ENCODE measurements around the gene EHD1.

Gene EHD1

GRCh38 chr11:64867748-64868462 is 10.5 kb downstream of the EHD1 start:
- no peaks in the 10 kb centered on the region for H3K9me3 Mint-ChIP-seq
- H3K27ac Mint-ChIP-seq, result peak overlapping the region; percentile 50 to 88 (median 86)
- H3K4me3 Mint-ChIP-seq, result peak overlapping the region in 2 of 3 experiments; percentile 33 to 70
- peaks cover 84% of the 10 kb centered on the region for H3K4me1 Mint-ChIP-seq
- TF ChIP-seq, protein P1, sequence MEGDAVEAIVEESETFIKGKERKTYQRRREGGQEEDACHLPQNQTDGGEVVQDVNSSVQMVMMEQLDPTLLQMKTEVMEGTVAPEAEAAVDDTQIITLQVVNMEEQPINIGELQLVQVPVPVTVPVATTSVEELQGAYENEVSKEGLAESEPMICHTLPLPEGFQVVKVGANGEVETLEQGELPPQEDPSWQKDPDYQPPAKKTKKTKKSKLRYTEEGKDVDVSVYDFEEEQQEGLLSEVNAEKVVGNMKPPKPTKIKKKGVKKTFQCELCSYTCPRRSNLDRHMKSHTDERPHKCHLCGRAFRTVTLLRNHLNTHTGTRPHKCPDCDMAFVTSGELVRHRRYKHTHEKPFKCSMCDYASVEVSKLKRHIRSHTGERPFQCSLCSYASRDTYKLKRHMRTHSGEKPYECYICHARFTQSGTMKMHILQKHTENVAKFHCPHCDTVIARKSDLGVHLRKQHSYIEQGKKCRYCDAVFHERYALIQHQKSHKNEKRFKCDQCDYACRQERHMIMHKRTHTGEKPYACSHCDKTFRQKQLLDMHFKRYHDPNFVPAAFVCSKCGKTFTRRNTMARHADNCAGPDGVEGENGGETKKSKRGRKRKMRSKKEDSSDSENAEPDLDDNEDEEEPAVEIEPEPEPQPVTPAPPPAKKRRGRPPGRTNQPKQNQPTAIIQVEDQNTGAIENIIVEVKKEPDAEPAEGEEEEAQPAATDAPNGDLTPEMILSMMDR (IDR thresholded peaks at IDR 0.05; ENCODE audit: unreplicated experiment in 3 of 3), result no peak
- peaks cover 23% of the 10 kb centered on the region for H3K36me3 Mint-ChIP-seq (ENCODE audit: low read depth)
- H3K27me3 Mint-ChIP-seq (ENCODE audit: low read depth), result no peaks in the 10 kb centered on the region

GRCh38 chr11:64866173-64866491 is 12.3 kb downstream of the EHD1 start:
- peaks cover 16% of the 10 kb centered on the region for H3K36me3 Mint-ChIP-seq (ENCODE audit: low read depth)
- H3K4me3 Mint-ChIP-seq, result peak overlapping the region in 2 of 3 experiments; percentile 15 to 40
- TF ChIP-seq, protein P1 (IDR thresholded peaks at IDR 0.05; ENCODE audit: unreplicated experiment in 3 of 3), result no peak
- peaks cover 80% of the 10 kb centered on the region for H3K4me1 Mint-ChIP-seq
- peak overlapping the region; percentile 62 to 98 (median 96) for H3K27ac Mint-ChIP-seq
- H3K27me3 Mint-ChIP-seq (ENCODE audit: low read depth), result no peaks in the 10 kb centered on the region
- no peaks in the 10 kb centered on the region for H3K9me3 Mint-ChIP-seq

DNA sequence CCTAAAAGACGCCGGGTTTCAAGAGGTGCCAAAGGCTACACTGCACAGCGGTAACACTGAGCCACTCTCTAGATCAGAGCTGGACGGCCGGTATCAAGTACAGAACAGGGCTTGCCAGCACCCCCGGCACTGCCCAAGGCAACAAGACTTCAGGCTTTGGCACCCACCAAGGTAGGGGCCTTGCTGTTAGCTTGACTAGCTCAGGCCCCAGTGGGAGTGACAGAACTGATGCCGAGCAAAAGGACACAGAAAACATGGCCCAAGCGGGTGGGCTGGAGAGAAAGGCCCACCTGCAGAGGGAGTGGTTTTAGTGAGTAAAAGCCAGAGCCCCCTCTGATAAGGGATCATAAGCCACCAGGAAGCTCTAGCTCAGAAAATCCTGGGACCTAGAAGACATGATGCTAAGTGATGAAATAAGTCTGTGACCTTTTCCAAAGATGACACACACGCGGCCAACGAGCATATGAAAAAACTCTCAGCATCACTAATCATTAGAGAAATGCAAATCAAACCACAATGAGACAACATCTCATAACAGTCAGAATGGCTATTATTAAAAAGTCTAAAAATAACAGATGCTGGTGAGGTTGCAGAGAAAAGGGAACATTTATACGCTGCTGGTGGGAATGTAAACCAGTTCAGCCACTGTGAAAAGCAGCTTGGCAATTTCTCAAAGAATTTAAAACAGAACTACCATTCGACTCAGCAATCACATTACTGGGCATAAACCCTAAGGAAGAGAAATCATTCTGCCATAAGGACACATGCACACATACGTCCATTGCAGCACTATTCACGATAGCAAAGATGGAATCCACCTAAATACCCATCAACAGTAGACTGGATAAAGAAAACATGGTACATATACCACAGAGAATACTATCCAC is 12.9 kb downstream of the EHD1 start:
- H3K4me3 Mint-ChIP-seq, result peak overlapping the region in 2 of 3 experiments; percentile 15 to 40
- peaks cover 16% of the 10 kb centered on the region for H3K36me3 Mint-ChIP-seq (ENCODE audit: low read depth)
- peak overlapping the region; percentile 62 to 98 (median 96) for H3K27ac Mint-ChIP-seq
- TF ChIP-seq, protein P1 (IDR thresholded peaks at IDR 0.05; ENCODE audit: unreplicated experiment in 3 of 3), result no peak
- H3K4me1 Mint-ChIP-seq, result peaks cover 75% of the 10 kb centered on the region
- H3K27me3 Mint-ChIP-seq (ENCODE audit: low read depth), result no peaks in the 10 kb centered on the region
- H3K9me3 Mint-ChIP-seq, result no peaks in the 10 kb centered on the region

DNA sequence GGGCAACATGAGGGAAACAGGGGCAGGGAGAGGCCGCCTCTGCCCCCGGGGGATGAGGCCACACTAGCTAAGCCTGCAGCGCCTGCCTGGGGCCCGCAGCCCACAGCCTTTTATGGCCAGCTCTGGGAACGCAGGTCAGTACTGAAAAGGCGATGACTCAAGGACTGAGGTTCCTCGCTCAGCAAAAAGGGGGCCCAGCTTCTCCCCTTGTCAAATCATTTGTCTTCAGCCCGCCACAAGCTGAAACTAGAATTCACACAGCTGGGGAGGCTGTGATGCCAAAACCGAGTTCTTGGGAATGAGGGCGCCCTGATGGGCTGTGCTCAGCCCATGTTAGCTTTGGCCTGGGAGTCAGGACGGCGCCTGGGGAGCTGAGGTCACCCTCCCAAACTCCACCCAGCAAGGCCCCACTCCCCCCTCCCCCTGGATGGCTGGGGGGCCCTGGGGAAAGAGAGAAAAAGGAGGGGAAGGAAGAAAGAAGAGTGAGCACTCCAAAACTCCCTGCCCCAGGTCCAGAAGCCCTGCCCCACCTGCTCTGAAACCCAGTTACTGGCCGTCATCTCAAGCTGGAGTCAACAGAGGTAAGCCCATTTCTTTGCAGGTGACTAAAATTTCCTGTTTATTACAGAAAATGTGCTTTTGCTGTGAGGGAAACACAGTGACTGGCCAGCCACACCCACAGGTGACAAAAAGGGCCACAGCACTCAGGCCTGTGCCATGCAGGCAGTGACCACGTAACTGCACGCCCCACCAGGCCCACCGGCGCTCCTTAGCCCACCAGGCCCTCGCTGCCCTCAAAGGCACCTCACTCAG is 13.7 kb downstream of the EHD1 start:
- Mint-ChIP-seq H3K4me1 (peaks cover 72% of the 10 kb centered on the region), H3K4me3 (peak overlapping the region; percentile 25 to 36 (median 30)), H3K9me3 (no peaks in the 10 kb centered on the region), H3K27ac (peak overlapping the region; percentile 75 to 98 (median 96)), H3K27me3 (ENCODE audit: low read depth) (no peaks in the 10 kb centered on the region), H3K36me3 (ENCODE audit: low read depth) (peaks cover 19% of the 10 kb centered on the region)
- TF ChIP-seq, protein P1 (IDR thresholded peaks at IDR 0.05; ENCODE audit: unreplicated experiment in 3 of 3), result no peak

- Mint-ChIP-seq H3K27ac (peak overlapping the region; percentile 89 to 98 (median 96)), H3K4me3 (no peak overlapping the region), H3K4me1 (peaks cover 67% of the 10 kb centered on the region), H3K9me3 (no peaks in the 10 kb centered on the region), H3K27me3 (ENCODE audit: low read depth) (no peaks in the 10 kb centered on the region), H3K36me3 (ENCODE audit: low read depth) (peaks cover 23% of the 10 kb centered on the region)
- TF ChIP-seq, protein P1 (IDR thresholded peaks at IDR 0.05; ENCODE audit: unreplicated experiment in 3 of 3), result no peak
These were observed 14.3 kb downstream of the EHD1 start for GRCh38 chr11:64864135-64864472.
